B cell (primary cell): ENCODE measurements around the gene MDGA2.

Source experiments
- CTCF ChIP-seq: fragments of 200-600 bp; IDR thresholded peaks from one replicate; pipeline ENCODE4 v1.8.0; 2022; ENCODE audit warnings: antibody characterized with exemption, mild to moderate bottlenecking
- EZH2 ChIP-seq: IDR thresholded peaks from 2 replicates; pipeline ENCODE4 v1.6.1; 2012; ENCODE audit warnings: borderline replicate concordance, low read depth, mild to moderate bottlenecking, moderate library complexity, low read length; ENCODE audit not compliant: insufficient read depth, poor library complexity, severe bottlenecking

GRCh38 chr14:47270715-47271114 is 404.7 kb downstream of the MDGA2 start:
- TF ChIP-seq EZH2 (no peak), CTCF (no peak)
